Colonic mucosa (tissue), 4 donors: ENCODE results near the gene DSTN. TPM values are rescaled to one million over a fixed set of nuclear protein-coding genes. Genes with fewer than 3 reads are reported as not detected.

ENCODE experiments used
- DNase-seq: peaks from one replicate; pipeline ENCODE4 v3.0.0-alpha.2; 2020
- H3K27ac ChIP-seq: fragments of 200-600 bp; one replicate; pipeline ENCODE4 v1.8.0; 2021
- H3K27me3 ChIP-seq: fragments of 200-600 bp; one replicate; pipeline ENCODE4 v1.8.0; 2021
- H3K36me3 ChIP-seq: fragments of 200-600 bp; one replicate; pipeline ENCODE4 v1.8.0; 2021
- H3K4me1 ChIP-seq: fragments of 200-600 bp; one replicate; pipeline ENCODE4 v1.8.0; 2021; ENCODE audit warnings: mild to moderate bottlenecking
- H3K4me3 ChIP-seq: fragments of 200-600 bp; one replicate; pipeline ENCODE4 v1.8.0; 2021
- H3K9ac ChIP-seq, 2 donors: one replicate each; pipeline ENCODE4 v1.7.0; 2013; ENCODE audit warnings: control low read depth in 2 of 2, low read depth in 2 of 2, low read length in 2 of 2
- H3K9me3 ChIP-seq: fragments of 200-600 bp; one replicate; pipeline ENCODE4 v1.8.0; 2021
- CTCF ChIP-seq: fragments of 200-600 bp; IDR thresholded peaks from one replicate; pipeline ENCODE4 v1.8.0; 2022; ENCODE audit warnings: antibody characterized with exemption, mild to moderate bottlenecking
- intact Hi-C: fragments of 100-400 bp; cut with DNase I; formaldehyde crosslinking; loops from one replicate; pipeline ENCODE4 v1.14.1; 2022
- total RNA-seq, 2 donors: library from RNA; stranded (reverse); fragmentation: NEBNext Ultra II Directional in 1 of 2; extraction: Animal tissue kit (Norgen Biotek cat#: 25700) in 1 of 2; gene quantifications; one replicate each; pipeline ENCODE4 v1.2.1, GENCODE V29; 2021
- donor health status: healthy.
- donor health status: DM: no; HTN: no; CAD: no.
- donor health status: DM: no; HTN: no; CAD: no.

Gene DSTN
- total RNA-seq, 2 donors from 2014 or later = 247 to 437 TPM

DNA sequence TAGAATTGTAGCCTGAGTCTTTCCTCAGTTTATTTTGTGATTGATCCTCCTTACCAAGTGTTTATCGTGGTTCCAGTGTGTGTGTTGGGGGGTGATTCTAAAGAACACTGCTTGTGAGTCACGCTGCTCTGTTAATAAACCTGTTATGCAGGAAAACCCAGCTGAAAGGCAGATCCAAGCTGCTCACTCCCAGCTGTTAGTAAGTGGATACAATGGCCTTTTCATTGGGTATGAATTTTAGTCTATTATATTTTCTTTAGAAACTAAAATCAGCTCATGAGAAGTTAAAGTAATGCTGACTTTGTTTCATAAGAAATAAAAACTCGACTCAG is 12.2 kb upstream of the DSTN start:
- Histone ChIP-seq H3K36me3 (no peaks in the 10 kb centered on the region), H3K9ac (no peak overlapping the region), H3K4me3 (no peak overlapping the region), H3K4me1 (peaks cover 11% of the 10 kb centered on the region), H3K27ac (peak overlapping the region; percentile 78), H3K27me3 (no peaks in the 10 kb centered on the region), H3K9me3 (no peaks in the 10 kb centered on the region)
- no peak for TF ChIP-seq CTCF
- intact Hi-C loops = no loop called here
- DNase-seq = peak; percentile 44

- Histone ChIP-seq H3K27ac (peak overlapping the region; percentile 78), H3K27me3 (no peaks in the 10 kb centered on the region), H3K36me3 (no peaks in the 10 kb centered on the region), H3K9me3 (no peaks in the 10 kb centered on the region), H3K9ac (no peak overlapping the region), H3K4me1 (peaks cover 11% of the 10 kb centered on the region), H3K4me3 (no peak overlapping the region)
- peak; percentile 34 for DNase-seq
- TF ChIP-seq CTCF = no peak
- intact Hi-C loops = no loop called here
These were observed 11.5 kb upstream of the DSTN start for GRCh38 chr20:17558154-17558940.

DNA sequence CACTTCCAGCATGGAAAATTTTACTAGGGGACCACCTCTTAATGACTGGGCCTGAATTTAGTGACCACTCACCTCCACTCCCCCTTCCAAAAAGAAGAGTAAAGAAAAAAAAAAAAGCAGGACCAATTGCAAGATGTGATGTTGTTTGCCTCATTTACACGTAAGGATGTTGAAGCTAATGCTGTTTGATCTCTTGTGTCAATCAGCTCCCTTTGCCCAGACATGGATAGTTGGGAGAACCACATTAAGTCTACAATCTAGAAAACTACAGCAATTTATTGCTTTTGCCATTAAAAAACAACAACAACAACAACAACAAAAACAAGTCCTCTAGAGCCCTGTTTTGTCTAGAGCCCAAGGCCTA is 11.0 kb upstream of the DSTN start:
- H3K4me3 ChIP-seq = no peak overlapping the region
- H3K9ac ChIP-seq = no peak overlapping the region
- no peaks in the 10 kb centered on the region for H3K9me3 ChIP-seq
- H3K27ac ChIP-seq = peak overlapping the region; percentile 78
- no peaks in the 10 kb centered on the region for H3K27me3 ChIP-seq
- TF ChIP-seq CTCF = no peak
- intact Hi-C loops = no loop called here
- H3K36me3 ChIP-seq = no peaks in the 10 kb centered on the region
- peaks cover 11% of the 10 kb centered on the region for H3K4me1 ChIP-seq
- no peak for DNase-seq

- Histone ChIP-seq H3K27me3 (no peaks in the 10 kb centered on the region), H3K9ac (no peak overlapping the region), H3K36me3 (no peaks in the 10 kb centered on the region), H3K4me3 (no peak overlapping the region), H3K4me1 (peaks cover 11% of the 10 kb centered on the region), H3K9me3 (no peaks in the 10 kb centered on the region), H3K27ac (peak overlapping the region; percentile 78)
- no peak for TF ChIP-seq CTCF
- DNase-seq = no peak
- intact Hi-C loops = no loop called here
These were observed 10.5 kb upstream of the DSTN start for GRCh38 chr20:17559338-17559737.

DNA sequence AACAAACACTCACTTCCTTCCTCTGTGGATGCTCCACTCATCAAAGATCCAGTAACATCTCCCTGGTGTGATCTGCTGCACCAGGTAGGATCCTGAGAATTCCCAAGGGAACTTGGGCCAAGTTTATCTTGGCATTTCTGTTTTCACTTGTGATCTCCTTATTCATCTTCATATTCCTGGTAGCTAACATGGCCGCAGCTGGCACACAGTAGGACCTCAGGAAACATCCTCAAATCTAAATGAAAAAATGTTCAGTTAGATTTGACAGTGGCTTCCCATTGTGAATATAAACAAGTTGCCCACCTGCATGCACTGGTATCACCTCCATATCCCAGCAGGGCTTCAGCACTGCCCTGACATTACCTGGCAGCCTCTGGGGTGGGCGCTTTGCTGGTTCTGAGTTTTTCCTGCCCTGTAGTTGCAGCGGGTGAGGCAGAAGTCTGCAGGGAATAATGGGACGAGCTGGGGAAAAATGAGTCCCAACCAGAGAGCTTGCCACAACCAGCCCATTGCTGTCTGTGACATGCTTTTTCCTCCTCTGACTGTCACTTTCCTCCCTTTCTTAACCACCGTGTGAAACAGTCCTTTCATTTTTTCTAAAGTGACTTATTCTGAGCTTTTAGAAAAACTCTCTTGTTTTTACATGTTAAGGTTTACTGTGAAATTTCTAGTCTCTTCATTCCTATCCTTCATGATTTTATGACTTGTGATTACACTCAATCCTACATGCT is 9.4 kb upstream of the DSTN start:
- peaks cover 11% of the 10 kb centered on the region for H3K4me1 ChIP-seq
- no peaks in the 10 kb centered on the region for H3K36me3 ChIP-seq
- H3K27ac ChIP-seq = no peak overlapping the region
- H3K4me3 ChIP-seq = no peak overlapping the region
- TF ChIP-seq CTCF = no peak
- intact Hi-C loops = no loop called here
- H3K27me3 ChIP-seq = no peaks in the 10 kb centered on the region
- DNase-seq = no peak
- H3K9me3 ChIP-seq = no peaks in the 10 kb centered on the region
- no peak overlapping the region for H3K9ac ChIP-seq
